HCT116 (cell line): Measurements from ENCODE around the gene CD247. TPM values are rescaled to one million over a fixed set of nuclear protein-coding genes. Genes with fewer than 3 reads are reported as not detected.

ENCODE experiments used
- ATAC-seq: fragments of 200-7000 bp; cut with Tn5 transposase; 2 replicates; pipeline ENCODE4 v1.9.1; 2020; ENCODE audit warnings: mild to moderate bottlenecking, moderate library complexity
- BruUV-seq: library from RNA; stranded (reverse); fragments of 400-500 nt; replicated peaks from 2 replicates; lab custom pipeline; 2021; lab: Mats Ljungman, UMichigan
- CTCF ChIA-PET: fragments of 300-600 bp; sonication (Branson Sonifier 250); formaldehyde crosslinking; loops from one replicate; lab custom pipeline; 2021; ENCODE audit warnings: antibody characterized with exemption; lab: Charles Lee
- POLR2A ChIA-PET: fragments of 300-600, 350-600 bp; sonication (Branson Sonifier 250); formaldehyde crosslinking; loops from one replicate; lab custom pipeline; 2021; ENCODE audit warnings: antibody characterized with exemption; lab: Charles Lee
- RAD21 ChIA-PET, 2 experiments: fragments of 300-600 bp; sonication (Branson Sonifier 250); formaldehyde crosslinking; loops; one replicate each; lab custom pipeline; 2023; ENCODE audit warnings: low total read pairs in 2 of 2; ENCODE audit not compliant: uncharacterized antibody in 2 of 2, unreplicated experiment in 2 of 2, low non-redundant PET in 1 of 2; lab: Charles Lee
- DNase-seq: peaks from one replicate; pipeline ENCODE4 v3.0.0-alpha.2; 2010; ENCODE audit warnings: low read depth, low spot score
- H2AFZ ChIP-seq: fragments of 200-600 bp; shearing (Covaris generic), sonication (generic); 2 replicates; pipeline ENCODE4 v1.6.1; 2017; ENCODE audit warnings: low read depth, mixed run types, mixed read lengths, antibody characterized with exemption, low read length; ENCODE audit not compliant: poor library complexity, severe bottlenecking
- H3K27ac ChIP-seq: 2 replicates; pipeline ENCODE4 v1.5.1; 2012; ENCODE audit warnings: low read depth, low read length
- H3K27me3 ChIP-seq: fragments of 200-600 bp; sonication (generic); 2 replicates; pipeline ENCODE4 v1.6.1; 2016; ENCODE audit warnings: mixed run types, low read length, mixed read lengths; ENCODE audit not compliant: insufficient read depth
- H3K36me3 ChIP-seq, 2 experiments: fragments of 200-500 bp in 1 of 2; fragments of 200-600 bp in 1 of 2; sonication (Bioruptor generic) in 1 of 2; sonication (generic) in 1 of 2; 2 replicates each; pipeline versions ENCODE4 v1.5.1 to v1.6.1; 2014 to 2016; ENCODE audit warnings: low read length in 2 of 2, inconsistent platforms in 1 of 2, mixed read lengths in 1 of 2, mixed run types in 1 of 2; ENCODE audit not compliant: insufficient read depth in 2 of 2, control insufficient read depth in 1 of 2
- H3K4me1 ChIP-seq, 2 experiments: fragments of 200-600 bp in 1 of 2; sonication (generic) in 1 of 2; 2 replicates each; pipeline versions ENCODE4 v1.5.1 to v1.6.1; 2012 to 2017; ENCODE audit warnings: low read length in 2 of 2, inconsistent platforms in 1 of 2, mild to moderate bottlenecking in 1 of 2, mixed read lengths in 1 of 2, mixed run types in 1 of 2, moderate library complexity in 1 of 2; ENCODE audit not compliant: insufficient read depth in 2 of 2, control insufficient read depth in 1 of 2
- H3K4me2 ChIP-seq: fragments of 200-600 bp; sonication (generic); 2 replicates; pipeline ENCODE4 v1.6.1; 2017; ENCODE audit warnings: mixed run types, low read length, mixed read lengths
- H3K4me3 ChIP-seq, 2 experiments: fragments of 200-600 bp in 1 of 2; sonication (generic) in 1 of 2; replicated peaks in 1 of 2; 2 replicates each; pipeline ENCODE4 v1.5.1; 2011 to 2016; ENCODE audit warnings: low read length in 2 of 2, control low read depth in 1 of 2, low read depth in 1 of 2, mild to moderate bottlenecking in 1 of 2, mixed read lengths in 1 of 2, mixed run types in 1 of 2
- H3K79me2 ChIP-seq: fragments of 200-600 bp; sonication (generic); 2 replicates; pipeline ENCODE4 v1.6.1; 2017; ENCODE audit warnings: mild to moderate bottlenecking, mixed run types, low read length, moderate library complexity, mixed read lengths; ENCODE audit not compliant: insufficient read depth
- H3K9ac ChIP-seq: fragments of 200-600 bp; sonication (generic); 2 replicates; pipeline ENCODE4 v1.6.1; 2016; ENCODE audit warnings: low read length, mixed read lengths
- H3K9me2 ChIP-seq: fragments of 200-600 bp; sonication (generic), shearing (Covaris generic); 2 replicates; pipeline ENCODE4 v1.6.1; 2017; ENCODE audit warnings: mixed run types, mild to moderate bottlenecking, moderate library complexity; ENCODE audit not compliant: insufficient read depth
- H3K9me3 ChIP-seq, 2 experiments: fragments of 200-500 bp in 1 of 2; fragments of 200-600 bp in 1 of 2; sonication (Bioruptor generic) in 1 of 2; sonication (generic) in 1 of 2; 2 replicates each; pipeline ENCODE4 v1.6.1; 2014 to 2017; ENCODE audit warnings: low read length in 2 of 2, mixed read lengths in 2 of 2, inconsistent platforms in 1 of 2, low read depth in 1 of 2, mild to moderate bottlenecking in 1 of 2, mixed run types in 1 of 2, moderate library complexity in 1 of 2; ENCODE audit not compliant: control insufficient read depth in 1 of 2, insufficient read depth in 1 of 2
- H4K20me1 ChIP-seq: fragments of 200-600 bp; sonication (generic), shearing (Covaris generic); 2 replicates; pipeline ENCODE4 v1.6.1; 2017; ENCODE audit warnings: mixed run types, mild to moderate bottlenecking, moderate library complexity; ENCODE audit not compliant: insufficient read depth
- ELF1 ChIP-seq: IDR thresholded peaks from 2 replicates; pipeline ENCODE4 v1.6.1; 2012; ENCODE audit warnings: low read depth, borderline replicate concordance
- EZH2 ChIP-seq: fragments of 200-600 bp; sonication (generic); IDR thresholded peaks from 2 replicates; pipeline ENCODE4 v1.6.1; 2017; ENCODE audit warnings: antibody characterized with exemption, mixed run types
- POLR2A ChIP-seq: IDR thresholded peaks from 2 replicates; pipeline ENCODE4 v1.7.0; 2011; ENCODE audit warnings: borderline replicate concordance; ENCODE audit not compliant: insufficient read depth, insufficient read length; ENCODE audit errors: extremely low read depth
- POLR2AphosphoS5 ChIP-seq: IDR thresholded peaks from 2 replicates; pipeline ENCODE4 v1.6.1; 2011; ENCODE audit warnings: mild to moderate bottlenecking, low read depth, low read length, moderate library complexity
- RAD21 ChIP-seq: IDR thresholded peaks from 2 replicates; pipeline ENCODE4 v1.6.1; 2012; ENCODE audit warnings: low read depth, mild to moderate bottlenecking
- SP1 ChIP-seq: IDR thresholded peaks from 2 replicates; pipeline ENCODE4 v1.6.1; 2012; ENCODE audit warnings: low read depth
- SRF ChIP-seq: IDR thresholded peaks from 2 replicates; pipeline ENCODE4 v1.6.1; 2012; ENCODE audit warnings: low read depth
- YY1 ChIP-seq: IDR thresholded peaks from 2 replicates; pipeline ENCODE4 v1.6.1; 2011; ENCODE audit warnings: low read length, low read depth, moderate library complexity, mild to moderate bottlenecking; ENCODE audit not compliant: insufficient replicate concordance; ENCODE audit errors: extremely low read depth
- ZNF274 ChIP-seq: fragments of 200-500 bp; sonication (Bioruptor generic); IDR thresholded peaks from 2 replicates; pipeline ENCODE4 v1.6.1; 2014; ENCODE audit warnings: mild to moderate bottlenecking, low read depth, low read length, inconsistent platforms
- intact Hi-C: fragments of 100-400 bp; cut with micrococcal nuclease; formaldehyde crosslinking; loops from 2 replicates; pipeline ENCODE4 v1.10.0; 2022
- total RNA-seq: library from RNA; stranded (reverse); gene quantifications from one replicate; pipeline ENCODE4 v1.2.1, GENCODE V29; 2021; ENCODE audit not compliant: unreplicated experiment
- TF ChIP-seq, protein P1 (sequence below): IDR thresholded peaks from 2 replicates; pipeline ENCODE4 v1.6.1; 2012; ENCODE audit warnings: low read depth
- TF ChIP-seq, protein P2 (sequence below): IDR thresholded peaks from 2 replicates; pipeline ENCODE4 v1.6.1; 2011; ENCODE audit warnings: mild to moderate bottlenecking, low read length, moderate library complexity; ENCODE audit not compliant: insufficient replicate concordance; ENCODE audit errors: extremely low read depth

CD247 gene
- total RNA-seq, 1 experiment from 2014 or later, result 0.57 TPM

DNA sequence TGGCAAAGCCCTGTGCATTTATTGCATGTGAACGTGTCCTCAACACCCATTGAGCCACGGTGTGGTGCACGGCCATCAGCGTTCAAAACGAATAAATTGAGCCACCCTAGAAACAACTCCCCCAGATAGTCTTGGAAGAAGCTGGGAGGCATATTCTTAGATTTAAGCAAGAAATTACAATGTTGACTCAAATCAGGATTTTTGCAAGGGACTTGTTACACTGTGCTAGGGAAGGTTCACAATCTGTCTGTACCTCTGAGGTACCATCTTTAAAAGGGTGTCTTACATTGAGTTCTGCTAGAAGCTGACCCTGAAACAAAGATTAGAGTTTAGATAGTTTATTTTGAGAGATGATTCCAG lies 16.2 kb downstream of the CD247 start:
- DNase-seq (no peak), ATAC-seq (no peak)
- Histone ChIP-seq H3K79me2 (no peaks in the 10 kb centered on the region), H3K27me3 (peaks cover 12% of the 10 kb centered on the region; the same call in 1 of the 2 replicates), H3K4me1 (no peaks in the 10 kb centered on the region), H3K36me3 (no peaks in the 10 kb centered on the region), H3K9me2 (no peaks in the 10 kb centered on the region), H2AFZ (no peak overlapping the region), H4K20me1 (no peaks in the 10 kb centered on the region), H3K4me2 (no peak overlapping the region), H3K27ac (no peak overlapping the region), H3K4me3 (no peak overlapping the region), H3K9me3 (no peaks in the 10 kb centered on the region), H3K9ac (no peak overlapping the region)
- BruUV-seq, result no TSS peak
- POLR2A ChIA-PET, result no interaction called here
- TF ChIP-seq EZH2, result no peak
- no peak for TF ChIP-seq POLR2AphosphoS5
- TF ChIP-seq, protein P1, sequence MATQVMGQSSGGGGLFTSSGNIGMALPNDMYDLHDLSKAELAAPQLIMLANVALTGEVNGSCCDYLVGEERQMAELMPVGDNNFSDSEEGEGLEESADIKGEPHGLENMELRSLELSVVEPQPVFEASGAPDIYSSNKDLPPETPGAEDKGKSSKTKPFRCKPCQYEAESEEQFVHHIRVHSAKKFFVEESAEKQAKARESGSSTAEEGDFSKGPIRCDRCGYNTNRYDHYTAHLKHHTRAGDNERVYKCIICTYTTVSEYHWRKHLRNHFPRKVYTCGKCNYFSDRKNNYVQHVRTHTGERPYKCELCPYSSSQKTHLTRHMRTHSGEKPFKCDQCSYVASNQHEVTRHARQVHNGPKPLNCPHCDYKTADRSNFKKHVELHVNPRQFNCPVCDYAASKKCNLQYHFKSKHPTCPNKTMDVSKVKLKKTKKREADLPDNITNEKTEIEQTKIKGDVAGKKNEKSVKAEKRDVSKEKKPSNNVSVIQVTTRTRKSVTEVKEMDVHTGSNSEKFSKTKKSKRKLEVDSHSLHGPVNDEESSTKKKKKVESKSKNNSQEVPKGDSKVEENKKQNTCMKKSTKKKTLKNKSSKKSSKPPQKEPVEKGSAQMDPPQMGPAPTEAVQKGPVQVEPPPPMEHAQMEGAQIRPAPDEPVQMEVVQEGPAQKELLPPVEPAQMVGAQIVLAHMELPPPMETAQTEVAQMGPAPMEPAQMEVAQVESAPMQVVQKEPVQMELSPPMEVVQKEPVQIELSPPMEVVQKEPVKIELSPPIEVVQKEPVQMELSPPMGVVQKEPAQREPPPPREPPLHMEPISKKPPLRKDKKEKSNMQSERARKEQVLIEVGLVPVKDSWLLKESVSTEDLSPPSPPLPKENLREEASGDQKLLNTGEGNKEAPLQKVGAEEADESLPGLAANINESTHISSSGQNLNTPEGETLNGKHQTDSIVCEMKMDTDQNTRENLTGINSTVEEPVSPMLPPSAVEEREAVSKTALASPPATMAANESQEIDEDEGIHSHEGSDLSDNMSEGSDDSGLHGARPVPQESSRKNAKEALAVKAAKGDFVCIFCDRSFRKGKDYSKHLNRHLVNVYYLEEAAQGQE, result no peak
- TF ChIP-seq SRF, result no peak
- TF ChIP-seq POLR2A, result no peak
- no peak for TF ChIP-seq SP1
- TF ChIP-seq, protein P2, sequence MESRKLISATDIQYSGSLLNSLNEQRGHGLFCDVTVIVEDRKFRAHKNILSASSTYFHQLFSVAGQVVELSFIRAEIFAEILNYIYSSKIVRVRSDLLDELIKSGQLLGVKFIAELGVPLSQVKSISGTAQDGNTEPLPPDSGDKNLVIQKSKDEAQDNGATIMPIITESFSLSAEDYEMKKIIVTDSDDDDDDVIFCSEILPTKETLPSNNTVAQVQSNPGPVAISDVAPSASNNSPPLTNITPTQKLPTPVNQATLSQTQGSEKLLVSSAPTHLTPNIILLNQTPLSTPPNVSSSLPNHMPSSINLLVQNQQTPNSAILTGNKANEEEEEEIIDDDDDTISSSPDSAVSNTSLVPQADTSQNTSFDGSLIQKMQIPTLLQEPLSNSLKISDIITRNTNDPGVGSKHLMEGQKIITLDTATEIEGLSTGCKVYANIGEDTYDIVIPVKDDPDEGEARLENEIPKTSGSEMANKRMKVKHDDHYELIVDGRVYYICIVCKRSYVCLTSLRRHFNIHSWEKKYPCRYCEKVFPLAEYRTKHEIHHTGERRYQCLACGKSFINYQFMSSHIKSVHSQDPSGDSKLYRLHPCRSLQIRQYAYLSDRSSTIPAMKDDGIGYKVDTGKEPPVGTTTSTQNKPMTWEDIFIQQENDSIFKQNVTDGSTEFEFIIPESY, result no peak
- TF ChIP-seq ELF1, result no peak
- TF ChIP-seq YY1, result no peak
- no peak for TF ChIP-seq ZNF274
- no peak for TF ChIP-seq RAD21
- CTCF ChIA-PET, result no interaction called here
- intact Hi-C loops, result no loop called here
- RAD21 ChIA-PET, result no interaction called here
